Thyroid gland (tissue), 4 donors: ENCODE results near the gene WSCD2.
A peak's percentile ranks its signal among the peaks of the same experiment; 100 is the strongest.

ENCODE experiments used
- POLR2A ChIP-seq, 2 donors: fragments of 450-650 bp; IDR thresholded peaks; one replicate each; pipeline ENCODE4 v1.6.1; 2017; ENCODE audit warnings: antibody characterized with exemption in 2 of 2, mild to moderate bottlenecking in 2 of 2, moderate library complexity in 1 of 2
- TF ChIP-seq, protein P1 (sequence below), 6 experiments: fragments of 200-600 bp in 3 of 6; fragments of 450-650 bp in 3 of 6; sonication (generic) in 3 of 6; IDR thresholded peaks; one replicate each; pipeline ENCODE4 v1.5.1; 2016 to 2019; ENCODE audit warnings: antibody characterized with exemption in 6 of 6, mild to moderate bottlenecking in 2 of 6, inconsistent platforms in 1 of 6, moderate library complexity in 1 of 6

DNA sequence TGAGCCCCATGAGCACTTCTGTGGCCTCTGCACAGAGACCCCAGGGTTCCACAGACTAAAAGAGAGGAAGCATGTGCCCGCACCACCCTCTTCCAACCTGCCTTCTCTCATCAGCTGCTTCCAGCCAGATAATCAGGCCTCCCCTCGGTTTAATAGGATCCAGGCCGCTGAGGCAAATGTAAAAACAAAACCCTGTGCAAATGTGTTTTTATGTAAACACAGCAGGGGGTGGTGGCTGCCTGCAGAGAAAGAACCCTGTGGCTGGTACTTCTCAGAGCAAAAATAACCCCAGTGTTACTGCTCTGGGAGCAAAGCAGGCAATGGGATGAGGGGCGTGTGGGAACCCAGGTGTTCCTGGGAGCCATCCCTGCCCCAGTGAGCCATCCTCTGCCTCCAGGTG is 46.2 kb downstream of the WSCD2 start:
- TF ChIP-seq, protein P1, sequence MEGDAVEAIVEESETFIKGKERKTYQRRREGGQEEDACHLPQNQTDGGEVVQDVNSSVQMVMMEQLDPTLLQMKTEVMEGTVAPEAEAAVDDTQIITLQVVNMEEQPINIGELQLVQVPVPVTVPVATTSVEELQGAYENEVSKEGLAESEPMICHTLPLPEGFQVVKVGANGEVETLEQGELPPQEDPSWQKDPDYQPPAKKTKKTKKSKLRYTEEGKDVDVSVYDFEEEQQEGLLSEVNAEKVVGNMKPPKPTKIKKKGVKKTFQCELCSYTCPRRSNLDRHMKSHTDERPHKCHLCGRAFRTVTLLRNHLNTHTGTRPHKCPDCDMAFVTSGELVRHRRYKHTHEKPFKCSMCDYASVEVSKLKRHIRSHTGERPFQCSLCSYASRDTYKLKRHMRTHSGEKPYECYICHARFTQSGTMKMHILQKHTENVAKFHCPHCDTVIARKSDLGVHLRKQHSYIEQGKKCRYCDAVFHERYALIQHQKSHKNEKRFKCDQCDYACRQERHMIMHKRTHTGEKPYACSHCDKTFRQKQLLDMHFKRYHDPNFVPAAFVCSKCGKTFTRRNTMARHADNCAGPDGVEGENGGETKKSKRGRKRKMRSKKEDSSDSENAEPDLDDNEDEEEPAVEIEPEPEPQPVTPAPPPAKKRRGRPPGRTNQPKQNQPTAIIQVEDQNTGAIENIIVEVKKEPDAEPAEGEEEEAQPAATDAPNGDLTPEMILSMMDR (IDR thresholded peaks at IDR 0.05), result peak in 3 of 6 experiments; percentile 25 to 43 (median 31)
- no peak for TF ChIP-seq POLR2A (IDR thresholded peaks at IDR 0.05)
